Panc1 (cell line): ENCODE measurements around the gene CDR2L. TPM values are rescaled to one million over a fixed set of nuclear protein-coding genes. Genes with fewer than 3 reads are reported as not detected.
"Not testable (repeated sequence)": the region's sequence is repeated elsewhere in the genome, so short reads cannot be mapped to it uniquely, and the experiment has no call there.

Source experiments
- ATAC-seq: fragments of 200-7000 bp; cut with Tn5 transposase; 2 replicates; pipeline ENCODE4 v1.9.1; 2020; ENCODE audit warnings: mild to moderate bottlenecking, moderate library complexity
- BruUV-seq: library from RNA; stranded (reverse); fragments of 400-500 nt; replicated peaks from 2 replicates; lab custom pipeline; 2021; lab: Mats Ljungman, UMichigan
- CTCF ChIA-PET: fragments of 300-600 bp; sonication (Branson Sonifier 250); formaldehyde crosslinking; loops from one replicate; lab custom pipeline; 2022; ENCODE audit warnings: antibody characterized with exemption; lab: Charles Lee
- POLR2A ChIA-PET: fragments of 300-600 bp; sonication (Branson Sonifier 250); formaldehyde crosslinking; loops from one replicate; lab custom pipeline; 2022; ENCODE audit warnings: antibody characterized with exemption; lab: Charles Lee
- DNase-seq: peaks from one replicate; pipeline ENCODE4 v3.0.0-alpha.2; 2010; ENCODE audit warnings: low read depth, low spot score
- H3K27ac ChIP-seq: 2 replicates; pipeline ENCODE4 v1.5.1; 2011; ENCODE audit warnings: mild to moderate bottlenecking, low read length, inconsistent platforms
- H3K27me3 ChIP-seq: fragments of 200-500 bp; sonication (Bioruptor generic); 2 replicates; pipeline ENCODE4 v1.6.0; 2014; ENCODE audit warnings: low read length, inconsistent platforms; ENCODE audit not compliant: control insufficient read depth, insufficient read depth
- H3K36me3 ChIP-seq: fragments of 200-500 bp; sonication (Bioruptor generic); 2 replicates; pipeline ENCODE4 v1.5.1; 2014; ENCODE audit warnings: inconsistent platforms, mild to moderate bottlenecking, low read length, moderate library complexity; ENCODE audit not compliant: control insufficient read depth, insufficient read depth
- H3K4me1 ChIP-seq: 2 replicates; pipeline ENCODE4 v1.5.1; 2011; ENCODE audit warnings: inconsistent platforms, mild to moderate bottlenecking, low read length, moderate library complexity; ENCODE audit not compliant: control insufficient read depth, insufficient read depth
- H3K4me3 ChIP-seq, 2 experiments: 2 replicates each; pipeline ENCODE4 v1.5.1; 2011 to 2012; ENCODE audit warnings: low read depth in 2 of 2, low read length in 2 of 2, mild to moderate bottlenecking in 2 of 2, inconsistent platforms in 1 of 2, moderate library complexity in 1 of 2
- H3K9me3 ChIP-seq: fragments of 200-500 bp; sonication (Bioruptor generic); 2 replicates; pipeline ENCODE4 v1.5.1; 2014; ENCODE audit warnings: low read depth, mild to moderate bottlenecking, inconsistent platforms, low read length, moderate library complexity; ENCODE audit not compliant: control insufficient read depth, insufficient read depth
- CTCF ChIP-seq: fragments of 450-650 bp; IDR thresholded peaks from 2 replicates; pipeline ENCODE4 v1.5.1; 2017; ENCODE audit warnings: mild to moderate bottlenecking
- POLR2AphosphoS5 ChIP-seq: IDR thresholded peaks from 2 replicates; pipeline ENCODE4 v1.6.1; 2012; ENCODE audit warnings: mild to moderate bottlenecking, low read depth, low read length, moderate library complexity
- REST ChIP-seq, 2 experiments: IDR thresholded peaks; 2 replicates each; pipeline ENCODE4 v1.6.1; 2011 to 2012; ENCODE audit warnings: low read depth in 2 of 2, control low read depth in 1 of 2, low read length in 1 of 2, mild to moderate bottlenecking in 1 of 2, moderate library complexity in 1 of 2; ENCODE audit not compliant: insufficient read depth in 1 of 2
- SIN3A ChIP-seq: IDR thresholded peaks from 2 replicates; pipeline ENCODE4 v1.6.1; 2012; ENCODE audit warnings: low read depth, mild to moderate bottlenecking, low read length, moderate library complexity, borderline replicate concordance; ENCODE audit not compliant: insufficient read depth
- TCF7L2 ChIP-seq: IDR thresholded peaks from 2 replicates; pipeline ENCODE4 v1.6.1; 2011; ENCODE audit warnings: mild to moderate bottlenecking, low read depth, low read length, inconsistent platforms
- in situ Hi-C: cut with HindIII; loops from 2 replicates; pipeline ENCODE4 v1.10.0; 2016; ENCODE audit warnings: low sequenced_read_pairs, low pct_unique_long_range_greater_than_20kb
- intact Hi-C: fragments of 100-400 bp; cut with micrococcal nuclease; formaldehyde crosslinking; loops from one replicate; pipeline ENCODE4 v1.10.0; 2022; ENCODE audit not compliant: unreplicated experiment
- total RNA-seq: library from RNA; stranded (reverse); gene quantifications from one replicate; pipeline ENCODE4 v1.2.1, GENCODE V29; 2021; ENCODE audit not compliant: unreplicated experiment

The CDR2L gene
- total RNA-seq, 1 experiment from 2014 or later = 32.0 TPM

GRCh38 chr17:74981979-74982662 is 5.3 kb upstream of the CDR2L start:
- ATAC-seq = peak; percentile 96
- BruUV-seq = no TSS peak
- H3K4me3 ChIP-seq = peak overlapping the region; percentile 63 to 83
- no peaks in the 10 kb centered on the region for H3K27me3 ChIP-seq
- intact Hi-C loops (no loop called here), in situ Hi-C loops (no loop called here)
- H3K9me3 ChIP-seq = no peaks in the 10 kb centered on the region
- H3K27ac ChIP-seq = peak overlapping the region; percentile 86
- H3K4me1 ChIP-seq = peaks cover 13% of the 10 kb centered on the region
- ChIA-PET POLR2A (no interaction called here), CTCF (interaction anchor here (0.5 kb wide), 1 partner anchor 69 kb away, joined by 7 read pairs; no protein-coding TSS in a partner anchor)
- TF ChIP-seq TCF7L2 (no peak), REST (IDR thresholded peaks at IDR 0.05; ENCODE audit: insufficient read depth in 1 of 2, low read depth in 2 of 2, low read length in 1 of 2) (no peak), POLR2AphosphoS5 (peak; percentile 91), SIN3A (peak; percentile 64; the same call in 1 of the 2 replicates), CTCF (no peak)
- H3K36me3 ChIP-seq = no peaks in the 10 kb centered on the region
- no peak for DNase-seq

- Histone ChIP-seq H3K4me1 (peaks cover 13% of the 10 kb centered on the region), H3K4me3 (peak overlapping the region; percentile 63 to 83), H3K27ac (peak overlapping the region; percentile 86)
- H3K27me3 ChIP-seq, in situ Hi-C loops, DNase-seq, BruUV-seq, H3K9me3 ChIP-seq, intact Hi-C loops, H3K36me3 ChIP-seq: not testable (repeated sequence)
- ChIA-PET POLR2A (interaction anchor here (0.6 kb wide), 1 partner anchor 189 kb away, joined by 3 read pairs; no protein-coding TSS in a partner anchor), CTCF (interaction anchor here (0.5 kb wide), 1 partner anchor 69 kb away, joined by 7 read pairs; no protein-coding TSS in a partner anchor)
- ATAC-seq = peak; percentile 30
Observed at GRCh38 chr17:74982663-74983313, 4.6 kb upstream of the CDR2L start.
